Measurements from ENCODE around the gene RUVBL2. TPM values are rescaled to one million over a fixed set of nuclear protein-coding genes. Genes with fewer than 3 reads are reported as not detected.

The RUVBL2 gene
- total RNA-seq, 1 experiment from 2014 or later = 130 TPM

DNA sequence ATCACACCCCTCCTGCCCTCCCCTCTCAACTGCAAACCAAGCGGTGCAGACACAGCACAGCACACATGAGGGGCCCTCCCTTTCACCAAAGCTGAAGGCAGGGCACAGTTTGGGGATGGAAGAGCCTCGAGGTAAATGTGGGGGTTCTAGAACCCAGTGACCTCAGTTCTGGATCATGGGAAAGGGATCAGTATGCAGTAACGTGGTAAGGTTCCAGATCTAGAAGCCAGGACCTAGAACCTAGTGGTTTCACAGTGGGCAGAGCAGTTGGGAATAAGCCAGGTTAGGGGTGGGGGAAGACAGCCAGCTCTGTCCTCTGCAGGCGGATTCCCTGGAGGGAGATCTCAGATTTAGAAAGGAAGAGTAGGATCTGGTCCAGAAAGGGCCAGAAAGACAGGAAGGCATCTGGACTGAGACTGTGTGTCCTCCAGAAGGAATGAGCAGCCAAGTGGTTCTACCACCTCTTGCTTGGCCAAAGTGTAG is 25.5 kb upstream of the RUVBL2 start:
- Histone ChIP-seq H3K4me1 (ENCODE audit: insufficient read depth, low read length) (no peaks in the 10 kb centered on the region), H2BK15ac (ENCODE audit: low read depth, low read length) (no peak overlapping the region), H3K79me1 (ENCODE audit: insufficient read depth, low read depth, low read length, poor library complexity, severe bottlenecking) (no peaks in the 10 kb centered on the region), H2AFZ (ENCODE audit: low read length) (no peak overlapping the region), H2BK120ac (ENCODE audit: low read depth, low read length, poor library complexity, severe bottlenecking) (no peak overlapping the region), H3K23ac (ENCODE audit: insufficient read length, low read depth, low read length) (no peak overlapping the region), H2BK20ac (ENCODE audit: low read depth, low read length, poor library complexity, severe bottlenecking) (no peak overlapping the region), H2BK5ac (ENCODE audit: insufficient read length, low read length) (no peak overlapping the region), H4K8ac (replicated peaks; ENCODE audit: insufficient read length, low read depth, low read length) (no peak overlapping the region), H3K27ac (ENCODE audit: insufficient read length, low read depth, low read length) (no peak overlapping the region), H3K27me3 (ENCODE audit: insufficient read depth, low read length) (no peaks in the 10 kb centered on the region), H3K56ac (ENCODE audit: insufficient read length, low read depth, low read length) (no peak overlapping the region), H3K18ac (ENCODE audit: insufficient read length, low read depth, low read length) (no peak overlapping the region), H4K5ac (ENCODE audit: insufficient read length, low read depth, low read length) (no peak overlapping the region), H3K4me2 (ENCODE audit: insufficient read depth, insufficient read length, low read length) (no peak overlapping the region), H3K14ac (ENCODE audit: insufficient read depth, low read length) (no peak overlapping the region), H2BK12ac (ENCODE audit: insufficient read length, low read depth, low read length) (no peak overlapping the region), H2AK5ac (ENCODE audit: insufficient read length, low read length) (no peak overlapping the region), H3K9ac (ENCODE audit: extremely low read depth, insufficient read length, low read length) (no peak overlapping the region), H3K23me2 (ENCODE audit: insufficient read length, low read depth, low read length, poor library complexity, severe bottlenecking) (peaks cover 14% of the 10 kb centered on the region), H3K79me2 (ENCODE audit: insufficient read depth, low read length) (no peaks in the 10 kb centered on the region), H3K9me3 (ENCODE audit: control insufficient read depth, low read depth, low read length) (no peaks in the 10 kb centered on the region), H3T11ph (ENCODE audit: low read length) (no peak overlapping the region), H4K20me1 (ENCODE audit: control insufficient read depth, insufficient read depth, insufficient read length) (peaks cover 3% of the 10 kb centered on the region), H4K91ac (ENCODE audit: insufficient read length, low read depth, low read length) (no peak overlapping the region), H3K4ac (ENCODE audit: low read depth, low read length) (no peak overlapping the region)
- Mint-ChIP-seq H3K4me3 (peak overlapping the region in 1 of 2 experiments; percentile 44; a peak in 1 of 5 replicates), H3K4me1 (peaks cover 26 to 43% of the 10 kb centered on the region in 2 experiments), H3K9me3 (peaks cover 0 to 5% of the 10 kb centered on the region in 2 experiments; a peak in 1 of 5 replicates), H3K36me3 (ENCODE audit: insufficient read depth in 1 of 3, low read depth in 3 of 3) (peaks cover 36 to 54% (median 52%) of the 10 kb centered on the region in 3 experiments; a peak in 6 of 7 replicates), H3K27ac (peak overlapping the region in 2 of 3 experiments; percentile 50 to 66; a peak in 2 of 7 replicates), H3K27me3 (ENCODE audit: low read depth) (peaks cover 2% of the 10 kb centered on the region; the same call in 1 of the 2 replicates)
- WGBS (ENCODE audit: extremely low coverage, insufficient read length, low lambda C conversion rate) = no CpG with 5 or more reads among the region's 4 CpGs
- no peak for DNase-seq
- TF ChIP-seq, protein P1, sequence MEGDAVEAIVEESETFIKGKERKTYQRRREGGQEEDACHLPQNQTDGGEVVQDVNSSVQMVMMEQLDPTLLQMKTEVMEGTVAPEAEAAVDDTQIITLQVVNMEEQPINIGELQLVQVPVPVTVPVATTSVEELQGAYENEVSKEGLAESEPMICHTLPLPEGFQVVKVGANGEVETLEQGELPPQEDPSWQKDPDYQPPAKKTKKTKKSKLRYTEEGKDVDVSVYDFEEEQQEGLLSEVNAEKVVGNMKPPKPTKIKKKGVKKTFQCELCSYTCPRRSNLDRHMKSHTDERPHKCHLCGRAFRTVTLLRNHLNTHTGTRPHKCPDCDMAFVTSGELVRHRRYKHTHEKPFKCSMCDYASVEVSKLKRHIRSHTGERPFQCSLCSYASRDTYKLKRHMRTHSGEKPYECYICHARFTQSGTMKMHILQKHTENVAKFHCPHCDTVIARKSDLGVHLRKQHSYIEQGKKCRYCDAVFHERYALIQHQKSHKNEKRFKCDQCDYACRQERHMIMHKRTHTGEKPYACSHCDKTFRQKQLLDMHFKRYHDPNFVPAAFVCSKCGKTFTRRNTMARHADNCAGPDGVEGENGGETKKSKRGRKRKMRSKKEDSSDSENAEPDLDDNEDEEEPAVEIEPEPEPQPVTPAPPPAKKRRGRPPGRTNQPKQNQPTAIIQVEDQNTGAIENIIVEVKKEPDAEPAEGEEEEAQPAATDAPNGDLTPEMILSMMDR (conservative IDR thresholded peaks at IDR 0.05) = no peak

Data from H9 (cell line).